Stimulated activated naive CD8-positive, alpha-beta T cell treated with anti-CD3 and anti-CD28 coated beads, Interleukin-15, Interleukin-2, amounts not matched to agents 100 ng/mL and 50 ng/mL, for 24 hours (primary cell): ENCODE data around the gene CIPC.

Experiments used
- H3K27ac Mint-ChIP-seq: one replicate; pipeline ENCODE4 v1.8.0; 2021; ENCODE audit warnings: mild to moderate bottlenecking, mixed read lengths
- H3K27me3 Mint-ChIP-seq: one replicate; pipeline ENCODE4 v1.8.0; 2021; ENCODE audit warnings: mixed read lengths
- H3K36me3 Mint-ChIP-seq: one replicate; pipeline ENCODE4 v1.8.0; 2021; ENCODE audit warnings: low read depth, mixed read lengths
- H3K4me1 Mint-ChIP-seq: one replicate; pipeline ENCODE4 v1.8.0; 2021; ENCODE audit warnings: low read depth, mixed read lengths
- H3K4me3 Mint-ChIP-seq: one replicate; pipeline ENCODE4 v1.8.0; 2021; ENCODE audit warnings: mild to moderate bottlenecking, mixed read lengths
- H3K9me3 Mint-ChIP-seq: one replicate; pipeline ENCODE4 v1.8.0; 2021; ENCODE audit warnings: mixed read lengths

Gene CIPC, protein sequence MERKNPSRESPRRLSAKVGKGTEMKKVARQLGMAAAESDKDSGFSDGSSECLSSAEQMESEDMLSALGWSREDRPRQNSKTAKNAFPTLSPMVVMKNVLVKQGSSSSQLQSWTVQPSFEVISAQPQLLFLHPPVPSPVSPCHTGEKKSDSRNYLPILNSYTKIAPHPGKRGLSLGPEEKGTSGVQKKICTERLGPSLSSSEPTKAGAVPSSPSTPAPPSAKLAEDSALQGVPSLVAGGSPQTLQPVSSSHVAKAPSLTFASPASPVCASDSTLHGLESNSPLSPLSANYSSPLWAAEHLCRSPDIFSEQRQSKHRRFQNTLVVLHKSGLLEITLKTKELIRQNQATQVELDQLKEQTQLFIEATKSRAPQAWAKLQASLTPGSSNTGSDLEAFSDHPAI

DNA sequence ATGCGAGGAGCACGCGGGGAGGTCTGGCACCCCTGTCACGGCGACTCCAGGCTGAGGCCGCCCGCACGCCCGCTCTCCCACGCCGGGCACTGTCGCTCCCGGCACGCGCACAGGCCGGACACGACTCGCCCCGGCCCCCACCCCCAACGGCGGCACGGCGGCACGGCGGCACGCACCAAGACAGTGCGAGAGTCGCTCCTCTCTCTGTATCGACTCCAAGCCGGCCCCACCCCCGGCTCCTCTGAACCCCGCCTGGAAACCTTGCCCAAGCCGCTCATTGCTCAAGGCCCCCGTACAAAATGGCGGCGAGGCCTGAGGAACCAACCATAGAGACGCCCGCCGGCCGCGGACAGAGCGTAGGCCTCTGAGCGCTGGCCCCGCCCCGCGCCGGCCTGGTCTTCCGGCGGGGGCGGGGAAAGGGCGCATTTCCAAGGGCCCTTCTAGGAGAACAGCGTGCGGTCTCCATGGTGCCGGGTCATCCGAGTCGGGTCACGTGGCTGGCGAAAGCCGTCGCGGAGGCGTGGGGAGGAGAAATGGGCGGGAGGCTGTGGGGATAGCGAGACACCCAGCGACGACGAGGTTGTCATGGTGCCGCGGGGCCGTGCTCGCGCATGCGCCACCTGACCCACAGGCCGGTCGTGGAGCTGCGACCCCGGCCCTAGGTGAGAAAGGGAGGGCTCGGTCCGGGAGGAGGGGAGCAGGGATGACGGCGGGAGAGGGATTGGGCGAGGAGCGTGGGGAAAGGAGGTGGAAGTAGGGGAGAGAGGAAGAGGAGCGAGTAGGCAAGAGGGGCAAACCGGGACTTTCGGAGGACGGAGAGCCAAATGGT, at the start of gene CIPC:
Gene CIPC (plus strand): TSS at position 559 of the 829 bp plus-strand sequence. CDS start 7,451 bp downstream, outside the sequence.
- peaks cover 44% of the 10 kb centered on the region for H3K4me1 Mint-ChIP-seq
- H3K36me3 Mint-ChIP-seq, result peaks cover 3% of the 10 kb centered on the region
- no peaks in the 10 kb centered on the region for H3K9me3 Mint-ChIP-seq
- peak within 1 kb of the TSS; percentile 99 for H3K27ac Mint-ChIP-seq
- H3K27me3 Mint-ChIP-seq, result no peaks in the 10 kb centered on the region
- H3K4me3 Mint-ChIP-seq, result peak within 1 kb of the TSS; percentile 98

DNA sequence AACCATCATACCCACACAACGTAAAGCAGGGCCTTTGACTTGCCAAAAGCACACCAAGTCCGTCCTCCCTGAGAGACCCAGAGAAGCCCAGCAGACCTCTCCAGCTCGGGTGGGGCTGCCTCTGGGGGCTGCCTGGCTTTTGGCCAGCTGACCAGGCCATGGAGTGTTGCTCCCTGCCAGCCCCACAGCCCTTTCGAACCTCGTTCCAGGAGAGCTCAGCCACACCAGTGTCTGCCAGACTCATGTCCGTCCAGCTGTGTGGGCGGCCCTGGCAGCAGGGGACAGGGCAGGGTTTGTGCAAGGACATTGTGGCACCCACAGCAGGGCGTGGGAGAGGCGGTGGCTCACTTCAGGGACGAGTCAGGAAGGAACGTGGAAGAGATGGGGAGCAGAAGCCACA, 46.9 kb upstream of the CIPC start:
- H3K9me3 Mint-ChIP-seq, result no peaks in the 10 kb centered on the region
- H3K27me3 Mint-ChIP-seq, result no peaks in the 10 kb centered on the region
- peaks cover 34% of the 10 kb centered on the region for H3K4me1 Mint-ChIP-seq
- no peak overlapping the region for H3K4me3 Mint-ChIP-seq
- H3K27ac Mint-ChIP-seq, result no peak overlapping the region
- H3K36me3 Mint-ChIP-seq, result no peaks in the 10 kb centered on the region

DNA sequence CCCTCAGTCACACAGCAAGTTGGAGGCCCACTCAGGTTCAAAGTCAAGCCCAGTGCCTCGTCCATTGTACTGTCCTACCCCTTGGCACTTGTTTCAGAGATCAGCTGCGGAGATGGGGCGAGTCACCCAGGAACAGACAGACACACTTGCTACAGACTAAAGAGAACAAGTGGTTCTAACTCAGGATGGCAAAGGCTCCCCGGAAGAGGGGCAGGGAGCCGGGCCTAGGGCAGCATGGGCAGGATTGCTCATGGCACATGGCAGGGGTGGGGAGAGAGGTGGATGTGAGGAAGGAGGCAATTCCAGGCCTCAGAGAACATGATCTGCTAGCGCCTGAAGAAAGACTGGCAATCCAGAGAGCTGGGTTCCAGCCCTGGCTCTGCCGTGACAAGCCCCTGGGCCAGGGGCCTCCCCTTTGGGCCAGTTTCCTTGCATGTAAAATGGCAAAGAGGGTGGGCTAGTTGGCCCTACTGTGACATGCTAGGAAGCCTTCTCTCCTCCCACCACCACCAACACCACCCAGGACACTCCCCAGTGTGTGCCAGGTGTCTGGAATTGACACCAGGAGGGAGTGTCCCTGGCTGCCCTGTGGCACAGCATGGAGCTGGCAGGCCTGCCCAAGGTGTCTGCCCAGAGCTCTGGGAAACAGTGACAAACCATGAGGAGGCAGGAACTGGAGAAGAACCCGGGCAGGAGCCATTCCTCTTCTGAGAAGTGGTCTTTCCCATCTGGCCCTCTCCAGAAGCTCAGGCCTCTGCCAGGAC, 45.6 kb upstream of the CIPC start:
- H3K36me3 Mint-ChIP-seq, result no peaks in the 10 kb centered on the region
- H3K4me1 Mint-ChIP-seq, result peaks cover 23% of the 10 kb centered on the region
- no peak overlapping the region for H3K4me3 Mint-ChIP-seq
- H3K27me3 Mint-ChIP-seq, result no peaks in the 10 kb centered on the region
- H3K27ac Mint-ChIP-seq, result peak overlapping the region; percentile 80
- no peaks in the 10 kb centered on the region for H3K9me3 Mint-ChIP-seq

DNA sequence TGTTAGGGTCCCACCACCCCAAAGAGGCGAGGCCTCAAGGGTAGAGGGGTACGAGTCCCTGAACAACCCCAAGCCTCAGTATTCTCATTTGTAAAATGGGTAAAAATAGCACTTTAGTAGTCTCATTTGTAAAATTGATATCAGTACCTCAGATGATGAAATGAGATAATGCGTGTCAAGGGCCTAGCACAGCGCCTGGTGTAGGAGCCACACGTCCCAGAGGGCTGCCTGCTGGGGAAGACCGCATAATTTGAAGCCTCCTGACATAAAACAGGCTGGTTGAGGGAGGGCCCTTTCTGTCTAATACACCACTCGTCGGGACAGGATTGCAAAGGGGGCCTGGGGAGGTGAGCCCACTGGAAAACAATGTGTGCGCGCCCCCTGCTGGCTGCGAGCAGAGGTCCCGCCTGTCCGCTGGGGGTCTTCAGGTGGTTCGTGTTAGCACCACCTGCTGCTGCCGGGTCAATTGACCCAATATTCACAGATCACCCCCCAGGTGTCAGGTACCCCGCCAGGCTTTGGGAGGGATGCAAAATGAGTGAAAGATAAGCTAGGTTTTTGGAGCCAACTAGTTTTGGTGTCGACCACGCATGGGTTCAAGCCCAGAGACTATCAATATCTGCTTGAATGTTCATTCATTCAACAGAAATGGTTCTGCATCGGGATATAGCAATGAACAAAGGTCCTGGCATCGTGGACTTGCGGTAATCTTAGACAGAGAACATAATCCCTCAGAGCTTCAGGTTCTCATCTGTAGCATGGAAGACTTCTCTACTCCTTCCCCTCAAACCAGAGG, 44.8 kb upstream of the CIPC start:
- Mint-ChIP-seq H3K27ac (peak overlapping the region; percentile 76), H3K4me3 (no peak overlapping the region)

DNA sequence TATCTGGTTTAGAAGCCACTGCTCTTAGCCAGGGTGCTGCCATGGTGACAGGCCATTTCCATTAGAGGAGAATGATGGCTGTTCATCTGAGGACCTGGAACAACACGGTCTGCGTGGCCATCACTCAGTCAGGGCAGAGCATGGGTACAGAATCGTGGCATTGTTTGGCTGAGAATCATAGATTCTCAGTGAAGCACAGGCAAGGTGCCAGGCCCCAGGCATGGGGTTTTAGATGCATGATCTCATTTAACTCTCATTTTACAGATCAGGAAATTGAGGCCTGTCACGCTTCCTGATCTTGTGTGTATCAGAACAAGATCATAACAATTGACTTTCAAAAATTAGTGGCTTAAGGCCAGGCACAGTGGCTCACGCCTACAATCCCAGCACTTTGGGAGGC, 42.8 kb upstream of the CIPC start:
- H3K9me3 Mint-ChIP-seq, result no peaks in the 10 kb centered on the region
- H3K4me3 Mint-ChIP-seq, result no peak overlapping the region
- H3K27ac Mint-ChIP-seq, result no peak overlapping the region
- no peaks in the 10 kb centered on the region for H3K27me3 Mint-ChIP-seq
- no peaks in the 10 kb centered on the region for H3K36me3 Mint-ChIP-seq
- peaks cover 18% of the 10 kb centered on the region for H3K4me1 Mint-ChIP-seq

More for the DNA sequence above, 44.8 kb upstream of the CIPC start:
- H3K27me3 Mint-ChIP-seq, result no peaks in the 10 kb centered on the region
- peaks cover 20% of the 10 kb centered on the region for H3K4me1 Mint-ChIP-seq
- no peaks in the 10 kb centered on the region for H3K36me3 Mint-ChIP-seq
- no peaks in the 10 kb centered on the region for H3K9me3 Mint-ChIP-seq

DNA sequence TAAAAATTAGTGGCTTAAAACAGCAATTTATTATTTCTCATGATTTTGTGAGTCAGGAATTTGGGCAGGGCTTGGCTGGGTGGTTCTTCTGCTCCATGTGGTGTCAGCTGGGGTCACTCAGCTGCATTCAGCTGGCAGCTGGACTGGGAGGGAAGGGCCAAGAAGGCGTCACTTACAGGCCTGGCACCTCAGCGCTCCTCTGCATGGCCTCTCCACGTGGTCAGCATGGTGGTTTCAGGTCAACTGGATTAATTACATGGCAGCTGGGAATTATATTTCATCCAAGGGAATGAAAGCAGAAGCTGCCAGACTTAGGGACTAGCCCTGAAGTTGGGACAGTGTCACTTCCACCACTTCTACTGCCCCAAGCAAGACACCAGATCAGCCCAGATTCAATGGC, 42.1 kb upstream of the CIPC start:
- H3K27ac Mint-ChIP-seq, result no peak overlapping the region
- no peaks in the 10 kb centered on the region for H3K36me3 Mint-ChIP-seq
- H3K9me3 Mint-ChIP-seq, result no peaks in the 10 kb centered on the region
- peaks cover 18% of the 10 kb centered on the region for H3K4me1 Mint-ChIP-seq
- no peaks in the 10 kb centered on the region for H3K27me3 Mint-ChIP-seq
- no peak overlapping the region for H3K4me3 Mint-ChIP-seq

DNA sequence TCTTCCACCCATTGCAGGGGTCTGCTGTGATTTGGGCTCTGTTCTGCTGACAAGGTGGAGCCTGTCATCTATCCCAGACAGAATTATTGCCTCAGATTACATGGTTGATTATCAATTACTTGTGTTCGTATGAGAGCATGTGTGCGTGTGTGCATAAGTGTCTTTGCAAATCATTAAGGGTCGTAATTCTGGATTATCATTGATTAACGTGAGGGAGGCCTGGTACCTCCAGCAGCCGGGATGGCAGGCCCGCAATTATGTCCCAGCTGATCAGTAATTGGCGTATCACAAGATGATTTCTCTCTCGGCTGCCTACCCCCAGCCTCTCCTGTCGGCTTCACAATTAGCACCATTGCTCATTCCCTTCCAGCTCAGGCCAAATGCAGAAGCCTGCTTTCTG, 39.9 kb upstream of the CIPC start:
- Mint-ChIP-seq H3K36me3 (no peaks in the 10 kb centered on the region), H3K4me3 (no peak overlapping the region), H3K9me3 (no peaks in the 10 kb centered on the region), H3K27ac (no peak overlapping the region), H3K27me3 (no peaks in the 10 kb centered on the region), H3K4me1 (peaks cover 3% of the 10 kb centered on the region)

DNA sequence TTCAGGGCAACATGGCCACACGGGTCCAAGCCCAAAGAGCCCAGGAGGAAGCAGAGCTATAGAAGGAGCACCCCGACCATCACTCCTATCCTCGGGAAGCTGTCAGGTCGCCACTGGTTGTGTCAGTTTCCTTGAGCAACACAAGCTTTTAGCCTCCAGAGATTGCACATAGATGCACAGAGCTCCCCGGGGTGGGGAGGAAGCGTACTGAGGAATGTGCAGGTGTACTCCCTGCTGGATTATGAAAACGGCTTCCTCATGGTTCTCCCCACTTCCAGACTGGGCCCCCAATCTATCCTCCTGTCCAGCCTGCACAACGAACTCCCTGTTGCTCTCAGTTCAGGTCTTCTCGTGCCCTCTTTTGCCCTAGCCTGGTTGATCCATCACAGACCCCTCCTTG, 39.3 kb upstream of the CIPC start:
- no peaks in the 10 kb centered on the region for H3K9me3 Mint-ChIP-seq
- no peaks in the 10 kb centered on the region for H3K36me3 Mint-ChIP-seq
- no peaks in the 10 kb centered on the region for H3K4me1 Mint-ChIP-seq
- no peak overlapping the region for H3K27ac Mint-ChIP-seq
- H3K27me3 Mint-ChIP-seq, result no peaks in the 10 kb centered on the region
- H3K4me3 Mint-ChIP-seq, result no peak overlapping the region

DNA sequence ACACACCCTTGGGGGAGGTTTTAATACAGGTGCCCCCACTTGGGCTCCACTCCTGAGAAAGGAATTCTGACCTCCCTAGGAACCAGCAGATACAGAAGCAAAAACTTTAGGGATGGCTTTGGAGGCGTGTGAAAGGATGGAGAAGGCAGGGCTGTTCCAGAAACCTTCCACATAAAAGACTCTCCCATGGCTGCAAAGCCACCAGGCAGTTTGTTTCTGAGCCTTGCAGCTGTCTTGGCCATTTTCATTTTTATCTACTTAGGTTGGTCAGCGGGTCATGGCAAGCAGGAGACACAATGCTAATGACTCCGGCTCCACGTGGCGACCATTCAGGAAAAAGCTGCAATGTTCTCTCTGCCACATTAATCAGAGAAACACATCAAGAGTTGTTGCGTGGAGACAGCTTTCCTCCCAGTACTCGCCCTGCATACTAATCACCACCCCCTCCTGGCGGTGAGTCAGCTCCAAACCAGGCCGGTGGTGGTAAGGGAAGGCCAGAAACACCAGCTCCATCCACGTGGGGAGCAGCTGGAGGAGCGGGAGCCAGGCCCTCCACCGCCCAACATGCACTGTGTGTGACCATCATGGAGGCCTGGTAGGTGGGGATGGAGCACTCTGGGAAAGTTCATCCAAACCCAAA, 38.7 kb upstream of the CIPC start:
- H3K27me3 Mint-ChIP-seq, result no peaks in the 10 kb centered on the region
- H3K36me3 Mint-ChIP-seq, result no peaks in the 10 kb centered on the region
- no peaks in the 10 kb centered on the region for H3K4me1 Mint-ChIP-seq
- no peaks in the 10 kb centered on the region for H3K9me3 Mint-ChIP-seq
- H3K27ac Mint-ChIP-seq, result no peak overlapping the region
- H3K4me3 Mint-ChIP-seq, result no peak overlapping the region

DNA sequence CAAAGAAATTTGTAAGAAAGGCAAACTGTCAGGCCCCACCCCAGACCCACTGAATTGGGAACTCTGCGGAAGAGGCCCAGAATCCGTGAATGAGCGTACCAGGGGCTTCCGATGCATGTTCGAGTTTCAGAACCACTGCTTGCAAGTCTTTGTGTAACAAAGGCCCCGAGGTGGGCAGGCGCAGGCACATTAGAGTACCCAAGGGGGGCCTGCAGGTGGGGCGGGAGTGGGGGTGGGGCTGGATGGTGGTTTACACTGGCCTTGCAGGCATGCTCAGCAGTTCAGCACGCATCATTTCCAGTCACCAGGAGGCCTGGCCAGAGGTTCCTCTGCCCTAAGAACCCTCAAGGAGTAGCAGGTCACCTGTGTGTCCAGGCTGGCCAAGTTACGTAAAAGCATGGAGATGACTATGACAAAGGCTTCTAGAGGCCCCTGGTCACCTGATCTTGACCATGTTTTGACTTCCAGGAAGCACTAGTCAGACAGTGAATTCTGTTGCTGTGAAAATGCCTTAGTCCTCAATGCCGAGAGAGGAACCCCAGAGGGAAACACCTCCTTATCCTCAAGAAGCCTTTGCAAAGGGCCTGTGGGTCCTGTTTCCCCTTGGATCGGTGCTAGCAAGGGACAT, 36.3 kb upstream of the CIPC start:
- Mint-ChIP-seq H3K4me1 (peaks cover 4% of the 10 kb centered on the region), H3K36me3 (no peaks in the 10 kb centered on the region), H3K27ac (no peak overlapping the region), H3K27me3 (no peaks in the 10 kb centered on the region), H3K9me3 (no peaks in the 10 kb centered on the region), H3K4me3 (no peak overlapping the region)

DNA sequence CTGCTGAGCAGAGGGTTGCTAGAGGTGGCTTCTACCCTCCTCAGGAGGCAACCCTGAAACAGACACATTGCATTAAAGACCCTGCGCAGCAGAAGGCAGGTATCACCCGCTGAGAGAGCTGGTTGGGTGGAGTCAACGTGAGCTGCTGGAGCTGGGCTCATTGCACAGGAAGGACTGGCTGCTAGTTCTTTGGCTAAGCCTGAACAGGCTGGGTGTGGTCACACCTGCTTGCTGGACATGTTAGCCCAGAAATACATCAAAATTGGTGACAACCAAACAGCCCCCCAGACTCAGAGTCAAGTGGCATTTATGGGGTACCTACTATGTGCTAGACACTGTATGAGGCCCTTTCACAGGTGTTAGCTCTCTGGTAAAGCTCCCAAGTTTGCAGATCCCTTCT, 35.8 kb upstream of the CIPC start:
- Mint-ChIP-seq H3K27ac (no peak overlapping the region), H3K36me3 (no peaks in the 10 kb centered on the region), H3K4me1 (peaks cover 4% of the 10 kb centered on the region), H3K4me3 (no peak overlapping the region), H3K27me3 (no peaks in the 10 kb centered on the region), H3K9me3 (no peaks in the 10 kb centered on the region)

DNA sequence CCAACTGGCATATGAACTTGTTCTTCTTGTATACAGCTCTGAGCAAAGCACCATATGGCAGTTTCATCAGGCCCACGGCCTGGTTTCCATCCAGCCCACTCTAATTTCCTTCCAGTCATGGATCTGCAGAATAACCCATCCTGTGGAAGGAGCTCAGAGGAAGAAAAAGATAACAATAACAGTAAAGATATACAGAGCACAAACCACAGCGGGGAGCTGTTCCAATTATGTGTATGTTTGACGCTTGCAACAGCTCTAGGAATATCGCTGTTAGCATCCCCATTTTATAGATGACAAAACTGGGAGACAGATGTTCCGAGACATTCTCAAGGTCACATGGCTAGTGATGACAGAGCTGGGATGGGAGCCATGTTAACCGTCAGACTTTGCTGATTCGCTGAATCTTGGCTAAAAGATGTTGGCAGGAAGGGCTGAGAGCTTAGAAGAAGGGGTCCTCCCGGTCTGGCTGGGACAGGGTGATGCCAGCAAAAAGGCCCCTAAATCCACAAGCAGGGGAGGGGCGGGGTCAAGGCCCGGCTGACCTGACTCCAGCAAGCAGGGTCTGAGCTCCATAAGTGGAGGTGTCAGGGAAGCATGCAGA, 34.4 kb upstream of the CIPC start:
- peaks cover 4% of the 10 kb centered on the region for H3K4me1 Mint-ChIP-seq
- no peak overlapping the region for H3K27ac Mint-ChIP-seq
- H3K27me3 Mint-ChIP-seq, result peaks cover 5% of the 10 kb centered on the region
- no peaks in the 10 kb centered on the region for H3K9me3 Mint-ChIP-seq
- H3K4me3 Mint-ChIP-seq, result no peak overlapping the region
- no peaks in the 10 kb centered on the region for H3K36me3 Mint-ChIP-seq

DNA sequence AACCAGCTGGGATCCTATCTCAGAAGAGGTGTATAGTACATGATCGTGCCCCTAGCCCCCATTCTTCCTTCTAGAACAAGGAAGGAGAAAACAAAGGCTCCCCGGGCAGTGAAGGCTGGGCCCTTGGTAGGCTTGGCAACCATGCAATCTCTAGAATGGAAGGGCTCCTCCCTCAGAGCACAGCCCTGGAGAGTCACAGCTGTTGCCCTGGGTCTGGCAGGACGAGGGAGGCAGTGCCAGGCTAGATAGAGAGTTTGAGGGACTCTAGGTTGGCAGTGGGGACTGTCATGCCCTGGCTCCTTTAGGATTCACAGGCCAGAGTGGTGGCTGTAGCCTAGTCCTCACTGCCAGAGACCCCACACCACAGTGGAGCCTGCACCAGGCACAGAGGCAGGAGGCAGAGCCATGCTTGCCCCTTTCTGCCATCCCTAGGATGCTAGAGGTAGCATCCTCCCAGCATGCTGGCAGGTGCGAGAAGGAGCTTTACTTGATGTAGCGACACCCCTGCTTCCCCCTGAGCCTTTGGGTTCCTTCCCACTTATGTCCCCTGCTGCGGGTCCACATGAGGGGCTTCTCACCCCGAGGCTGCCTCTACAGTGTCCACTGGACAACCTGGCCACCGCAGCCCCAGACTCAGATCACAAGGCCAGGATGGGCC, 33.4 kb upstream of the CIPC start:
- Mint-ChIP-seq H3K36me3 (no peaks in the 10 kb centered on the region), H3K4me3 (no peak overlapping the region), H3K27ac (no peak overlapping the region), H3K9me3 (no peaks in the 10 kb centered on the region), H3K27me3 (peaks cover 12% of the 10 kb centered on the region), H3K4me1 (peaks cover 4% of the 10 kb centered on the region)
